WTC11 (cell line): Measurements from ENCODE around the gene FYN. TPM values are rescaled to one million over a fixed set of nuclear protein-coding genes. Genes with fewer than 3 reads are reported as not detected.

ENCODE experiments used
- ATAC-seq: fragments of 200-7000 bp; cut with Tn5 transposase; 2 replicates; pipeline ENCODE4 v1.10.0; 2021; ENCODE audit warnings: mild to moderate bottlenecking, moderate library complexity
- CTCF ChIA-PET: fragments of 300-600 bp; sonication (Branson Sonifier 250); formaldehyde crosslinking; loops from one replicate; lab custom pipeline; 2021; ENCODE audit warnings: antibody characterized with exemption; lab: Charles Lee
- POLR2A ChIA-PET: fragments of 350-600 bp; sonication (Branson Sonifier 250); formaldehyde crosslinking; loops from one replicate; lab custom pipeline; 2021; ENCODE audit warnings: antibody characterized with exemption; lab: Charles Lee
- DNase-seq: peaks from one replicate; pipeline ENCODE4 v3.0.0; 2021; ENCODE audit warnings: low spot score
- H3K27ac Mint-ChIP-seq: 2 replicates; pipeline ENCODE4 v1.8.0; 2021; ENCODE audit warnings: mixed read lengths
- H3K27me3 Mint-ChIP-seq: 2 replicates; pipeline ENCODE4 v1.8.0; 2021; ENCODE audit warnings: low read depth, mild to moderate bottlenecking, moderate library complexity, mixed read lengths
- H3K36me3 Mint-ChIP-seq: 2 replicates; pipeline ENCODE4 v1.8.0; 2021; ENCODE audit warnings: mixed read lengths
- H3K4me1 Mint-ChIP-seq: 2 replicates; pipeline ENCODE4 v1.8.0; 2022; ENCODE audit warnings: mixed read lengths
- H3K4me3 Mint-ChIP-seq: 2 replicates; pipeline ENCODE4 v1.8.0; 2021; ENCODE audit warnings: mild to moderate bottlenecking, moderate library complexity, mixed read lengths
- H3K9me3 Mint-ChIP-seq: 2 replicates; pipeline ENCODE4 v1.8.0; 2021; ENCODE audit warnings: mixed read lengths
- CREB1 ChIP-seq: sonication (generic); formaldehyde crosslinking; IDR thresholded peaks from 2 replicates; pipeline ENCODE4 v1.8.0; 2023; ENCODE audit warnings: mild to moderate bottlenecking, missing genetic modification reagents
- FOXJ3 ChIP-seq: sonication (generic); formaldehyde crosslinking; IDR thresholded peaks from 2 replicates; pipeline ENCODE4 v1.9.0; 2021; ENCODE audit warnings: missing genetic modification reagents, mild to moderate bottlenecking, borderline replicate concordance
- FOXK1 ChIP-seq: sonication (generic); formaldehyde crosslinking; IDR thresholded peaks from 2 replicates; pipeline ENCODE4 v1.8.0; 2022; ENCODE audit warnings: mild to moderate bottlenecking, moderate library complexity, missing genetic modification reagents
- GRHL2 ChIP-seq: fragments of 250-450 bp; sonication (Bioruptor Pico); IDR thresholded peaks from 2 replicates; pipeline ENCODE4 v1.8.0; 2022; ENCODE audit warnings: mild to moderate bottlenecking, moderate library complexity; ENCODE audit not compliant: insufficient replicate concordance, severe bottlenecking
- GTF2I ChIP-seq: fragments of 250-450 bp; sonication (Bioruptor Pico); conservative IDR thresholded peaks from 2 replicates; pipeline ENCODE4 v1.4.0; 2021; ENCODE audit warnings: mild to moderate bottlenecking
- IRF2 ChIP-seq: sonication (generic); formaldehyde crosslinking; IDR thresholded peaks from 2 replicates; pipeline ENCODE4 v1.8.0; 2022; ENCODE audit warnings: low read depth, missing genetic modification reagents, borderline replicate concordance
- MYBL2 ChIP-seq: sonication (generic); formaldehyde crosslinking; IDR thresholded peaks from 2 replicates; pipeline ENCODE4 v1.8.1; 2023; ENCODE audit warnings: mild to moderate bottlenecking, moderate library complexity, missing genetic modification reagents
- NFATC4 ChIP-seq: fragments of 250-450 bp; sonication (Bioruptor Pico); IDR thresholded peaks from 2 replicates; pipeline ENCODE4 v1.9.0; 2021; ENCODE audit warnings: mild to moderate bottlenecking
- NFE2L1 ChIP-seq: sonication (generic); formaldehyde crosslinking; IDR thresholded peaks from 2 replicates; pipeline ENCODE4 v1.8.1; 2023; ENCODE audit warnings: missing genetic modification reagents
- SMAD3 ChIP-seq: sonication (generic); formaldehyde crosslinking; IDR thresholded peaks from 2 replicates; pipeline ENCODE4 v1.8.0; 2022; ENCODE audit warnings: missing genetic modification reagents, mild to moderate bottlenecking, borderline replicate concordance
- ZBTB21 ChIP-seq: sonication (generic); formaldehyde crosslinking; IDR thresholded peaks from 2 replicates; pipeline ENCODE4 v1.8.1; 2023; ENCODE audit warnings: mild to moderate bottlenecking, missing genetic modification reagents, borderline replicate concordance
- ZNF138 ChIP-seq: sonication (generic); formaldehyde crosslinking; conservative IDR thresholded peaks from 2 replicates; pipeline ENCODE4 v1.8.1; 2022; ENCODE audit warnings: mild to moderate bottlenecking, moderate library complexity, missing genetic modification reagents
- ZNF232 ChIP-seq: sonication (generic); formaldehyde crosslinking; IDR thresholded peaks from 2 replicates; pipeline ENCODE4 v1.8.0; 2022; ENCODE audit warnings: mild to moderate bottlenecking, missing genetic modification reagents
- ZNF317 ChIP-seq: sonication (generic); formaldehyde crosslinking; IDR thresholded peaks from 2 replicates; pipeline ENCODE4 v1.8.1; 2023; ENCODE audit warnings: low read depth, mild to moderate bottlenecking, moderate library complexity, missing genetic modification reagents, borderline replicate concordance
- ZNF671 ChIP-seq: fragments of 250-450 bp; sonication (Bioruptor Pico); IDR thresholded peaks from 2 replicates; pipeline ENCODE4 v1.8.0; 2021; ENCODE audit warnings: mild to moderate bottlenecking
- total RNA-seq: library from RNA; stranded (reverse); gene quantifications from 3 replicates; pipeline ENCODE4 v1.2.3, GENCODE V29; 2021
- TF ChIP-seq, protein P1 (sequence below): sonication (generic); formaldehyde crosslinking; IDR thresholded peaks from 2 replicates; pipeline ENCODE4 v1.8.0; 2022; ENCODE audit warnings: mild to moderate bottlenecking, missing genetic modification reagents
- TF ChIP-seq, protein P2 (sequence below): fragments of 250-450 bp; sonication (Bioruptor Pico); IDR thresholded peaks from 2 replicates; pipeline ENCODE4 v1.9.0; 2021; ENCODE audit warnings: mild to moderate bottlenecking, borderline replicate concordance
- TF ChIP-seq, protein P3 (sequence below): sonication (generic); formaldehyde crosslinking; IDR thresholded peaks from 2 replicates; pipeline ENCODE4 v1.8.1; 2023; ENCODE audit warnings: mild to moderate bottlenecking, missing genetic modification reagents
- TF ChIP-seq, protein P4 (sequence below): sonication (generic); formaldehyde crosslinking; IDR thresholded peaks from 2 replicates; pipeline ENCODE4 v1.8.0; 2022; ENCODE audit warnings: mild to moderate bottlenecking, missing genetic modification reagents
- TF ChIP-seq, protein P5 (sequence below): sonication (generic); formaldehyde crosslinking; IDR thresholded peaks from 2 replicates; pipeline ENCODE4 v1.8.1; 2023; ENCODE audit warnings: mild to moderate bottlenecking, missing genetic modification reagents, moderate library complexity
- TF ChIP-seq, protein P6 (sequence below): fragments of 250-450 bp; sonication (Bioruptor Pico); IDR thresholded peaks from 2 replicates; pipeline ENCODE4 v1.9.0; 2021; ENCODE audit warnings: mild to moderate bottlenecking
- TF ChIP-seq, protein P7 (sequence below): fragments of 250-450 bp; sonication (Bioruptor Pico); IDR thresholded peaks from 2 replicates; pipeline ENCODE4 v1.9.0; 2021; ENCODE audit warnings: moderate library complexity, mild to moderate bottlenecking, inconsistent platforms, borderline replicate concordance

Gene FYN
- total RNA-seq, 1 experiment from 2014 or later, result 63.9 TPM

DNA sequence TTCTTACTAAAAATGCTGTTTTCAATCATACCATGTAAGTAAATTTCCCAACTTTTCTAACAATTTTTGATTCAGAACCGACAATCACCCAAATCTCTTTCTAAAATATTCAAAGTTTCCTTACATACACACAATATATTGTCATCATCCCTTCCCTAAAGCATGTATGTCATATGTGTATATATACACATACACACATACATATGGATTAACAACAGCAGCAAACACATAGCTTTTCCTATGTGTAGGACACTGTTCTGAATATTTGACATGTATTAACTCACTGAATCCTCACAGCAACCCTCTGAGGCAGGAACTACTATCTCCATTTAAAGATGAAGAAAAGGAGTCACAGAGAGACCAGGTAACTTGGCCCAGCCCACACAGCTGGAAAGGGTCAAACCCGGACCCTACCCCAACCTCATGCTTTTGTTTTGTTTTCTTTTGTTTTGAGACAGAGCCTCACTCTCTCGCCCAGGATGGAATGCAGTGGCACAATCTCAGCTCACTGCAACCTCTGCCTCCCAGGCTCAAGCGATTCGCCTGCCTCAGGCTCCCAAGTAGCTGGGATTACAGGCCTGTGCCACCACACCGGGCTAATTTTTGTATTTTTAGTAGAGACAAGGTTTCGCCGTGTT is 7.2 kb downstream of the FYN start:
- TF ChIP-seq, protein P1, sequence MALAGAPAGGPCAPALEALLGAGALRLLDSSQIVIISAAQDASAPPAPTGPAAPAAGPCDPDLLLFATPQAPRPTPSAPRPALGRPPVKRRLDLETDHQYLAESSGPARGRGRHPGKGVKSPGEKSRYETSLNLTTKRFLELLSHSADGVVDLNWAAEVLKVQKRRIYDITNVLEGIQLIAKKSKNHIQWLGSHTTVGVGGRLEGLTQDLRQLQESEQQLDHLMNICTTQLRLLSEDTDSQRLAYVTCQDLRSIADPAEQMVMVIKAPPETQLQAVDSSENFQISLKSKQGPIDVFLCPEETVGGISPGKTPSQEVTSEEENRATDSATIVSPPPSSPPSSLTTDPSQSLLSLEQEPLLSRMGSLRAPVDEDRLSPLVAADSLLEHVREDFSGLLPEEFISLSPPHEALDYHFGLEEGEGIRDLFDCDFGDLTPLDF (CRISPR knock-in tag), result no peak
- TF ChIP-seq SMAD3 (CRISPR knock-in tag) (no peak), FOXK1 (CRISPR knock-in tag) (no peak), GTF2I (CRISPR knock-in tag) (no peak), CREB1 (CRISPR knock-in tag) (no peak), GRHL2 (CRISPR knock-in tag) (no peak), NFE2L1 (CRISPR knock-in tag) (no peak), ZNF317 (no peak), IRF2 (CRISPR knock-in tag) (no peak)
- TF ChIP-seq, protein P2, sequence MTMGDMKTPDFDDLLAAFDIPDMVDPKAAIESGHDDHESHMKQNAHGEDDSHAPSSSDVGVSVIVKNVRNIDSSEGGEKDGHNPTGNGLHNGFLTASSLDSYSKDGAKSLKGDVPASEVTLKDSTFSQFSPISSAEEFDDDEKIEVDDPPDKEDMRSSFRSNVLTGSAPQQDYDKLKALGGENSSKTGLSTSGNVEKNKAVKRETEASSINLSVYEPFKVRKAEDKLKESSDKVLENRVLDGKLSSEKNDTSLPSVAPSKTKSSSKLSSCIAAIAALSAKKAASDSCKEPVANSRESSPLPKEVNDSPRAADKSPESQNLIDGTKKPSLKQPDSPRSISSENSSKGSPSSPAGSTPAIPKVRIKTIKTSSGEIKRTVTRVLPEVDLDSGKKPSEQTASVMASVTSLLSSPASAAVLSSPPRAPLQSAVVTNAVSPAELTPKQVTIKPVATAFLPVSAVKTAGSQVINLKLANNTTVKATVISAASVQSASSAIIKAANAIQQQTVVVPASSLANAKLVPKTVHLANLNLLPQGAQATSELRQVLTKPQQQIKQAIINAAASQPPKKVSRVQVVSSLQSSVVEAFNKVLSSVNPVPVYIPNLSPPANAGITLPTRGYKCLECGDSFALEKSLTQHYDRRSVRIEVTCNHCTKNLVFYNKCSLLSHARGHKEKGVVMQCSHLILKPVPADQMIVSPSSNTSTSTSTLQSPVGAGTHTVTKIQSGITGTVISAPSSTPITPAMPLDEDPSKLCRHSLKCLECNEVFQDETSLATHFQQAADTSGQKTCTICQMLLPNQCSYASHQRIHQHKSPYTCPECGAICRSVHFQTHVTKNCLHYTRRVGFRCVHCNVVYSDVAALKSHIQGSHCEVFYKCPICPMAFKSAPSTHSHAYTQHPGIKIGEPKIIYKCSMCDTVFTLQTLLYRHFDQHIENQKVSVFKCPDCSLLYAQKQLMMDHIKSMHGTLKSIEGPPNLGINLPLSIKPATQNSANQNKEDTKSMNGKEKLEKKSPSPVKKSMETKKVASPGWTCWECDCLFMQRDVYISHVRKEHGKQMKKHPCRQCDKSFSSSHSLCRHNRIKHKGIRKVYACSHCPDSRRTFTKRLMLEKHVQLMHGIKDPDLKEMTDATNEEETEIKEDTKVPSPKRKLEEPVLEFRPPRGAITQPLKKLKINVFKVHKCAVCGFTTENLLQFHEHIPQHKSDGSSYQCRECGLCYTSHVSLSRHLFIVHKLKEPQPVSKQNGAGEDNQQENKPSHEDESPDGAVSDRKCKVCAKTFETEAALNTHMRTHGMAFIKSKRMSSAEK (CRISPR knock-in tag), result no peak
- TF ChIP-seq, protein P3, sequence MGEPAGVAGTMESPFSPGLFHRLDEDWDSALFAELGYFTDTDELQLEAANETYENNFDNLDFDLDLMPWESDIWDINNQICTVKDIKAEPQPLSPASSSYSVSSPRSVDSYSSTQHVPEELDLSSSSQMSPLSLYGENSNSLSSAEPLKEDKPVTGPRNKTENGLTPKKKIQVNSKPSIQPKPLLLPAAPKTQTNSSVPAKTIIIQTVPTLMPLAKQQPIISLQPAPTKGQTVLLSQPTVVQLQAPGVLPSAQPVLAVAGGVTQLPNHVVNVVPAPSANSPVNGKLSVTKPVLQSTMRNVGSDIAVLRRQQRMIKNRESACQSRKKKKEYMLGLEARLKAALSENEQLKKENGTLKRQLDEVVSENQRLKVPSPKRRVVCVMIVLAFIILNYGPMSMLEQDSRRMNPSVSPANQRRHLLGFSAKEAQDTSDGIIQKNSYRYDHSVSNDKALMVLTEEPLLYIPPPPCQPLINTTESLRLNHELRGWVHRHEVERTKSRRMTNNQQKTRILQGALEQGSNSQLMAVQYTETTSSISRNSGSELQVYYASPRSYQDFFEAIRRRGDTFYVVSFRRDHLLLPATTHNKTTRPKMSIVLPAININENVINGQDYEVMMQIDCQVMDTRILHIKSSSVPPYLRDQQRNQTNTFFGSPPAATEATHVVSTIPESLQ (CRISPR knock-in tag), result no peak
- TF ChIP-seq, protein P4, sequence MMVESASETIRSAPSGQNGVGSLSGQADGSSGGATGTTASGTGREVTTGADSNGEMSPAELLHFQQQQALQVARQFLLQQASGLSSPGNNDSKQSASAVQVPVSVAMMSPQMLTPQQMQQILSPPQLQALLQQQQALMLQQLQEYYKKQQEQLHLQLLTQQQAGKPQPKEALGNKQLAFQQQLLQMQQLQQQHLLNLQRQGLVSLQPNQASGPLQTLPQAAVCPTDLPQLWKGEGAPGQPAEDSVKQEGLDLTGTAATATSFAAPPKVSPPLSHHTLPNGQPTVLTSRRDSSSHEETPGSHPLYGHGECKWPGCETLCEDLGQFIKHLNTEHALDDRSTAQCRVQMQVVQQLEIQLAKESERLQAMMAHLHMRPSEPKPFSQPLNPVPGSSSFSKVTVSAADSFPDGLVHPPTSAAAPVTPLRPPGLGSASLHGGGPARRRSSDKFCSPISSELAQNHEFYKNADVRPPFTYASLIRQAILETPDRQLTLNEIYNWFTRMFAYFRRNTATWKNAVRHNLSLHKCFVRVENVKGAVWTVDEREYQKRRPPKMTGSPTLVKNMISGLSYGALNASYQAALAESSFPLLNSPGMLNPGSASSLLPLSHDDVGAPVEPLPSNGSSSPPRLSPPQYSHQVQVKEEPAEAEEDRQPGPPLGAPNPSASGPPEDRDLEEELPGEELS (CRISPR knock-in tag), result no peak
- TF ChIP-seq, all 79 proteins: peak for 0
- peak; percentile 65 for ATAC-seq
- Mint-ChIP-seq H3K4me1 (peaks cover 81% of the 10 kb centered on the region), H3K4me3 (no peak overlapping the region), H3K27ac (peak overlapping the region; percentile 2; the same call in 1 of the 2 replicates), H3K36me3 (no peaks in the 10 kb centered on the region), H3K27me3 (no peaks in the 10 kb centered on the region), H3K9me3 (no peaks in the 10 kb centered on the region)
- ChIA-PET CTCF (no interaction called here), POLR2A (interaction anchor here (1.1 kb wide), 1 partner anchor 36 kb away, joined by 3 read pairs; no protein-coding TSS in a partner anchor)
- no peak for DNase-seq

DNA sequence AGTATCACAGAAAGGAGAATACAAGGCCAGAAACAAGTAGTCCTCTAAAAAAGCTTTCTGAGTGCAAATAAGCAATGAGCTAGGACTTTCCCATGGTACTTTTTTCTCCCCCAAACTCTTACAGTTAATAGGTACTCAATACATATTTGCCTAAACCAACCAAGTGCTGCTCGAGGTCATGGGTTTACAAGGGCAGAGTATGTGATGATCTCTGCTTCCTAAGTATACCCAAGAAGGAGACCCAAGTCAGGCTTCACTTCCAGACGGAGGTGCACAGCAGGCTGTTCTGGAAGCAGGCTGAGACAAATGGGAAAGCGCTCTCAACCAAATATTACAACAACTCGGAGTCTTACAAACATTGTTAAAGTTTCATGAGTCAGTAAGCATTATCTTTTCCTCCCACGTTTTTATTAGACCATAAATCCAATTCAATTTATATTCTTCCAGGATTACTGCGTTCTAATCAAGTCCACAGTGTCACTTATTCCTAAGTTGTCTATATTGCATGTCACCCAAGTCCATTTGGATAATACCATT is 8.1 kb downstream of the FYN start:
- Mint-ChIP-seq H3K36me3 (no peaks in the 10 kb centered on the region), H3K4me1 (peaks cover 76% of the 10 kb centered on the region), H3K27ac (no peak overlapping the region; the same call in 1 of the 2 replicates), H3K9me3 (no peaks in the 10 kb centered on the region), H3K27me3 (no peaks in the 10 kb centered on the region), H3K4me3 (no peak overlapping the region)
- ChIA-PET POLR2A (interaction anchor here (0.6 kb wide), 1 partner anchor 93 kb away, joined by 3 read pairs; no protein-coding TSS in a partner anchor), CTCF (interaction anchor here (1.2 kb wide), 1 partner anchor 93 kb away, joined by 3 read pairs; no protein-coding TSS in a partner anchor)
- DNase-seq (no peak), ATAC-seq (no peak)
- TF ChIP-seq ZNF232 (CRISPR knock-in tag) (no peak), ZNF671 (CRISPR knock-in tag) (no peak), SMAD3 (CRISPR knock-in tag) (no peak), MYBL2 (no peak), ZBTB21 (CRISPR knock-in tag) (no peak), ZNF138 (CRISPR knock-in tag) (no peak), GTF2I (CRISPR knock-in tag) (no peak), FOXJ3 (CRISPR knock-in tag) (no peak), NFATC4 (CRISPR knock-in tag) (no peak)
- TF ChIP-seq, protein P5, sequence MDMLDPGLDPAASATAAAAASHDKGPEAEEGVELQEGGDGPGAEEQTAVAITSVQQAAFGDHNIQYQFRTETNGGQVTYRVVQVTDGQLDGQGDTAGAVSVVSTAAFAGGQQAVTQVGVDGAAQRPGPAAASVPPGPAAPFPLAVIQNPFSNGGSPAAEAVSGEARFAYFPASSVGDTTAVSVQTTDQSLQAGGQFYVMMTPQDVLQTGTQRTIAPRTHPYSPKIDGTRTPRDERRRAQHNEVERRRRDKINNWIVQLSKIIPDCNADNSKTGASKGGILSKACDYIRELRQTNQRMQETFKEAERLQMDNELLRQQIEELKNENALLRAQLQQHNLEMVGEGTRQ (CRISPR knock-in tag), result no peak
- TF ChIP-seq, protein P6, sequence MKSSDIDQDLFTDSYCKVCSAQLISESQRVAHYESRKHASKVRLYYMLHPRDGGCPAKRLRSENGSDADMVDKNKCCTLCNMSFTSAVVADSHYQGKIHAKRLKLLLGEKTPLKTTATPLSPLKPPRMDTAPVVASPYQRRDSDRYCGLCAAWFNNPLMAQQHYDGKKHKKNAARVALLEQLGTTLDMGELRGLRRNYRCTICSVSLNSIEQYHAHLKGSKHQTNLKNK, result no peak
- TF ChIP-seq, protein P7, sequence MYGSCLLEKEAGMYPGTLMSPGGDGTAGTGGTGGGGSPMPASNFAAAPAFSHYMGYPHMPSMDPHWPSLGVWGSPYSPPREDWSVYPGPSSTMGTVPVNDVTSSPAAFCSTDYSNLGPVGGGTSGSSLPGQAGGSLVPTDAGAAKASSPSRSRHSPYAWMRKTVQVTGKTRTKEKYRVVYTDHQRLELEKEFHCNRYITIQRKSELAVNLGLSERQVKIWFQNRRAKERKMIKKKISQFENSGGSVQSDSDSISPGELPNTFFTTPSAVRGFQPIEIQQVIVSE, result no peak
